Esophagus muscularis mucosa (tissue), 4 donors: ENCODE data around the gene LDHD.

ENCODE experiments used
- EP300 ChIP-seq: sonication (generic); formaldehyde crosslinking; IDR thresholded peaks from one replicate; pipeline ENCODE4 v1.6.1; 2017; ENCODE audit warnings: antibody characterized with exemption
- POLR2A ChIP-seq: fragments of 450-650 bp; IDR thresholded peaks from one replicate; pipeline ENCODE4 v1.6.1; 2017; ENCODE audit warnings: antibody characterized with exemption, moderate library complexity, mild to moderate bottlenecking, low read depth
- POLR2AphosphoS5 ChIP-seq, 2 donors: sonication (generic); formaldehyde crosslinking; IDR thresholded peaks; one replicate each; pipeline ENCODE4 v1.6.1; 2017; ENCODE audit warnings: antibody characterized with exemption in 2 of 2
- TF ChIP-seq, protein P1 (sequence below), 3 experiments: fragments of 200-600 bp in 2 of 3; fragments of 450-650 bp in 1 of 3; sonication (generic) in 2 of 3; IDR thresholded peaks; one replicate each; pipeline ENCODE4 v1.5.1; 2017 to 2019; ENCODE audit warnings: antibody characterized with exemption in 3 of 3, mild to moderate bottlenecking in 2 of 3, moderate library complexity in 1 of 3

DNA sequence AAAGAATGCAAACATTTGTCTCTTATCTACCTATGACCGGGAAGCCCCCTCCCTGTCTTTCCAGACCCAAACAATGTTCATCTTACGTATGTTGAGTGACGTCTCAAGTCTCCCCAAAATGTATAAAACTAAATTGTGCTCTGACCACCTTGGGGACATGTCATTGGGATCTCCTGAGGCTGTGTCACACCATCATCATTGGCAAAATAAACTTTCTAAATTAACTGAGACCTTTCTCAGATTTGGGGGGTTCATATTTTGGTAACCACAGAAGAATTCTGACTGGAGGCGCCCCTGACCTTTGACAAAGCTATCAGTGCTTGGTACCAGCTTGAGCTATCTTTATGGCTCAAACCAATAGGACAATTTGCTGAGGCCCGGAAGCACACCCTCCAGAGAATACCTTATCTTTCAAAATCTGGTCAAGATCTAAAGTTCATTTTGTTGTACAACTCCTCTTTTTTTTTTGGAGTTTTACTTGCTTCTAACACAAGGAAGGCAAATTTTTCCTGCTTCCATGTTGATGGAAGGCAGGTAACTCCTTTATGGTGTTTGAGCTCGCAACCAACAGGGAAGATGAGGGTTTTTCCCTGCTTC, 2.5 kb upstream of the LDHD start:
- TF ChIP-seq POLR2A (no peak), POLR2AphosphoS5 (IDR thresholded peaks at IDR 0.05) (no peak), EP300 (no peak)
- TF ChIP-seq, protein P1, sequence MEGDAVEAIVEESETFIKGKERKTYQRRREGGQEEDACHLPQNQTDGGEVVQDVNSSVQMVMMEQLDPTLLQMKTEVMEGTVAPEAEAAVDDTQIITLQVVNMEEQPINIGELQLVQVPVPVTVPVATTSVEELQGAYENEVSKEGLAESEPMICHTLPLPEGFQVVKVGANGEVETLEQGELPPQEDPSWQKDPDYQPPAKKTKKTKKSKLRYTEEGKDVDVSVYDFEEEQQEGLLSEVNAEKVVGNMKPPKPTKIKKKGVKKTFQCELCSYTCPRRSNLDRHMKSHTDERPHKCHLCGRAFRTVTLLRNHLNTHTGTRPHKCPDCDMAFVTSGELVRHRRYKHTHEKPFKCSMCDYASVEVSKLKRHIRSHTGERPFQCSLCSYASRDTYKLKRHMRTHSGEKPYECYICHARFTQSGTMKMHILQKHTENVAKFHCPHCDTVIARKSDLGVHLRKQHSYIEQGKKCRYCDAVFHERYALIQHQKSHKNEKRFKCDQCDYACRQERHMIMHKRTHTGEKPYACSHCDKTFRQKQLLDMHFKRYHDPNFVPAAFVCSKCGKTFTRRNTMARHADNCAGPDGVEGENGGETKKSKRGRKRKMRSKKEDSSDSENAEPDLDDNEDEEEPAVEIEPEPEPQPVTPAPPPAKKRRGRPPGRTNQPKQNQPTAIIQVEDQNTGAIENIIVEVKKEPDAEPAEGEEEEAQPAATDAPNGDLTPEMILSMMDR (IDR thresholded peaks at IDR 0.05), result no peak
